Activated CD4-positive, CD25-positive, alpha-beta regulatory T cell treated with anti-CD3 and anti-CD28 coated beads, Interleukin-2, amount 50 U/mL, for 72 hours (primary cell): Measurements from ENCODE around the gene GLIS1.

Experiments used
- DNase-seq: peaks from one replicate; pipeline ENCODE4 v3.0.0; 2021

Gene GLIS1

DNA sequence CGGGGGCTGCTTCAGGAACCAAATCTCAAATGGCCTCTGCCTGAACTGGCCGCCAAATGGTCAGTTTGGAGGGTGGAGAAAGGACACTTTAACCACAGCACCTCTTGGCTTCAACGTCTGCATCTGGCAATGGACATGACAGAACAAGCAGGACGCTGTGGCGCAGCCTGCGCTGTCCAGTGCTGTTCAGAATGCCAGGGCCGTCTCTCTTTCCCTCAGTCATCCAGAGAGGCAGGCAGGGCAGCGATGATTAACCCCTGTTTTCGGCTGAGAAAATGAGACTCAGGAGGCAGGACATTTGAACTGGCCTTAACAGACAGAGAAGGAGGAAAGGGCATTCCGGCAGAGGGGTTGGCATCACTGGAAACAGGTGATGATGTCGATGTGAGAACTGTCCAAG lies 48.6 kb downstream of the GLIS1 start:
- DNase-seq: no peak

DNA sequence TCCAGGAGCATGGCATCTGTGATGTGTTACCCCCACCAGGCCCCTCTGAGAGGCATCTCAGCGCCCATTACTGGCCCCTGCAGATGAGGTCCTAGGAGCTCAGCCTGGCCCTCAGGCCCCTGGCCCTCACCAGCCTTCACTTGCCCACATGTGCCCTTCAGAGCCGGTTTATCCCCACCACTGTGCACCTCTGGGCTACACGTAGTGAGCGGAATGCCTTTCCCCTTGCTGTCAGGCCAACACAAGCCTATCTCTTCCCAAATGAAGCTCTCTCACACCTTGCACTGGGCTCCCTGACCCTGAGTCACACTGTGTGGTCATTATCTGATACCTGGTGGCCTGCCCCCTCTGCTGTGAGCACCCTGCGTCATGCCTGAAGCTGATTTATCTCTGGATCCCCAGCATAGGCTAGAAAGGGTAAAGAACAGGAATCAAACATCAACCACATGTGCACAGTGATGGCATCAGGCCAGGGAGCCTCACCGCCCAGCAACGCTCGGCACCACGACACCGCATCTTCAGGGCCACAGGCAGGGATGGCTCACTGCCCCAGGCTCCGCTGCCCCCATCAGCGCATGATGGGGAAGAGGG lies 49.1 kb downstream of the GLIS1 start:
- no peak for DNase-seq

DNA sequence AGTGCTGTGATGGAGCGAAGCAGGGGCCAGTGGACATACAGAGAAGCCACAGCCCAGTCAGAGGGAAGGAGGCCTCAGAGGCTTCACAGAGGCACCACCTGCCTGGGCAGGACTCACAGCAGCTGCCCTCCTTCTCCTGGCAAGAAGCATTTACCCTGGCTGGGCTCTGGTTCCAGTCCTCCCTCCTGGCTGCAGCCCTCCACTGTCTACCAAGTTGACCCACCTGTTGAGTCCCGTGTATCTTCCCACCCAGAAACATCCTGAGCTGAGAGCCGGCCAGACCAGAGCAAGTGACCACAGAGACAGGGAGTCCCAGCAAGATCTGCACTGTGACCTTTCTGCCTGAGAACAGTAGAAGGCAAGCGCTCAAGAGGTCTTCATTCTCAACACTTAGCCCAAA lies 49.7 kb downstream of the GLIS1 start:
- DNase-seq: no peak

DNA sequence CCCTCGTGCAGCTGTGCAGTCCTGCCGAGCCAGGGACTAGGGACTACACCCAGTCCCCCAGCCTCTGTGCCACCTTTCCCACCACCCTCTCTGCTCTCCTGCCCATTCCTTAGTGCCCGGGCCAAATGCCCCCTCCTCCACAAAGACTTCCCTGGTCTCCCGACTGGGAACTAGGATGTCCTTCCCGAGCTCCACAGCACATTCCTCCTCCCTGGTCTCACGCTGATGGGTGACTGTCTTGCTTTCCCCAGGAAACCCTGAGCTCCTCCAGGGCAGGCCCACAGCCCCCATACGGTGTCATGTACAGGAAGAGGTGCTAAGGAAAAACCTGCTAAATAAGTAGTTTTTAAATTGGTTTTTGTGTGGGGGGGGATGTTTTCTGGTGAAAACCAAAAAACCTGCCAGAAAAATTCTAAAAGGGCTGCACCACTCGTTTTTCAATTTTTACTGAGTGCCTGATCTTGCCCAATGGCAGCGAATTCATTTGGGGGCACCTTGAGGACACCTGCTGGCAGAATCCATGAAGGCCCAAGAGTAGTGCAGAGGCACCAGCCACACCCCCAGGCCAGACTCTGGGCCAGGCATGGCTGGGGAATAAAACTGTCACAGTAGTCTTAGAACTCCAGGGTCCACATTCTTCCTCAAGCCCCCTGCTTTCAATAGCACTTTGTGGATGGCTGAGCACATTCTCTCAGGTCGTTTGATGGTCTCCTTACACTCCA lies 50.4 kb downstream of the GLIS1 start:
- DNase-seq: no peak

DNA sequence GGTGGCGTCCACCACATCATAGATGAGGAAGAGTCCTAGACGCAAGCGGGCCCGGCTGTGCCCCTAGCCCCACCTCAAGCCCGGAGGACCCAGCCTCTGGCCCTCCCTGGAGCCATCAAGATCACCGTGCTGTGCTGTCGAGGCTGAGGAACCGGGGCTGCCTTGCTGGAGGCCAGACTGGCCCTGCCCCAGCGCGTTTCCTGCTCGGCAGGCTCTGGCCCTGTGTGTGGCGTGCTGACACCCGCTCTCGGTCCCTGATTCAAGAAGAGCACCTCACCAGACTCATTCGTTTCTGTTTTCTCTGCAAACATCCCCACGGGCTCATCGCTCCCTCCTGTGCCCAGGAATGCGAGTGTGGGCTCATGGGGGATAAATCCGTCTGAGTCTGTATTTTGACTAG lies 51.1 kb downstream of the GLIS1 start:
- DNase-seq: no peak

DNA sequence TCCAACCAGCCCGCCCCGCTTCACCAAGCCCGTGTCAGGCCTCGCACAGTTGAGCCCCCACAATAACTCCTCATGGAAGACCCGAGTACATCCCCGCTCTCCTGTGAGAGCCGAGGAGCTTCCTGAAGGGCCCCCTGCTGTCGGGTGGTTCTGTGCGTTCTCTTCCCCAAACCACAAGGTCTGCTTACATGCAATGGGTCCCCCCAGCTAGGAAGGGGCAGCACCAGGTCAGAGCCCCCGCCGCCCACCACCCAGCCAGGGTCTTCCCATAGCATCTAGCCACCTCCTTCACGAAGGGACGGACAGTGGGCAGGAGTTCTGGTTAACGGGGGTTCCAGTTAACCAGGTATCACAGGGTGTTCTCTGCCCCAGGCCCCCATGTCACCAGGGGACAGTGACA lies 51.5 kb downstream of the GLIS1 start:
- DNase-seq: no peak

DNA sequence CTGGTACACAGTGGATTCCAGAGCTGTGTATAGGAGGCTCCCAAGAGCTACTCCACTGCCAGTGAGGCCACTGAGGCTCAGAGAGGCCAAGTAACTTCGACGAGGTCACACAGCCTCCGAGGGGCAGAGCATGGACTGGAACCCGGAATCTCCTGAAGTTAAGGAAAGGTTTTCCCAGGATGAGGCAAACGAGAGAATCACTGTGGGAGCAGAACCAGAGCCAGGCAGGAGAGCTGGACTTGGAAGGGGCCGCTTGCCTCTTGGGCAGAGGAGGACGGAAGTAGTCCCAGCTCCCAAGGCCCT lies 52.0 kb downstream of the GLIS1 start:
- DNase-seq: no peak

DNA sequence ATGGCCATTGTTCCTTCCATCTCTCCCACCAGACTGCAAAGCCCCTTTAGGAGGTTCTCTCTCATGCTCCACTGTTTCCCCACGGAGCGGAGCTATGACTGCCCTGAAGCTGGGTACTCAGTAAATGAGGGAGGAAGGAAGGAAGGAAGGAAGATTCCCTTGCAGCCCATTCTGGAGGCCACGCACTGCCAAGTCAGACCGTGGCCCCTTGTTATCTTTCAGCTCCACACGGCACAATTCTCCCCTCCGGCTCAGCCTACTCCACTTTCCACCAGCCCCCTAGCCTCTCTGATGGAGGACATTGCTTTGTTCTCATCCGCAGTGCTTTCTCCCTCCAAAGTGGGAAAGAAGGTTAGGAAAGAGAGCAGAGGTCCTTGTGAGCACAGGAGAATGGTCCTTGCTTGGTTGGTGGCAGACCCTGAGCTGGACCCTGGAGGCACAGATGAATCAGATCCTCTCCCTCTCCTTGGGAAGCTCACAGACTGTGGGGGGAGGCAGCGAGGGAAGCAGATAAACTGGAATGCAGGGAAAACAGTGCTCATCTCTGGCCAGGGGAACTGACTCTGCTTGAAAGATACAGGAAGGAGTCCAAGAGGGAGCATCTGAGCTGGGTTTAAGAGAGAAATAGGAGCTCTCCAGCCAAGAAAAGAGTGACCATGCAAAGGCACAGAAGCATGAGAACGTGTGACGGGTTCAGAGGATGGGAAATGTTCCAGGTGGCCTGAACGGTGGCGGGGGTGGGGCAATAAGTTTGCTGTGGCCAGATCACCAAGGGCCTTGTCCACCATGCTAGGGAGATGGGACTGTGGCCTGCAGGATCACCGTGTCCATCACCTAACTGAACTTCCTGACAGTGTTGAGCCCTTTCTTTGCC lies 52.6 kb downstream of the GLIS1 start:
- no peak for DNase-seq

DNA sequence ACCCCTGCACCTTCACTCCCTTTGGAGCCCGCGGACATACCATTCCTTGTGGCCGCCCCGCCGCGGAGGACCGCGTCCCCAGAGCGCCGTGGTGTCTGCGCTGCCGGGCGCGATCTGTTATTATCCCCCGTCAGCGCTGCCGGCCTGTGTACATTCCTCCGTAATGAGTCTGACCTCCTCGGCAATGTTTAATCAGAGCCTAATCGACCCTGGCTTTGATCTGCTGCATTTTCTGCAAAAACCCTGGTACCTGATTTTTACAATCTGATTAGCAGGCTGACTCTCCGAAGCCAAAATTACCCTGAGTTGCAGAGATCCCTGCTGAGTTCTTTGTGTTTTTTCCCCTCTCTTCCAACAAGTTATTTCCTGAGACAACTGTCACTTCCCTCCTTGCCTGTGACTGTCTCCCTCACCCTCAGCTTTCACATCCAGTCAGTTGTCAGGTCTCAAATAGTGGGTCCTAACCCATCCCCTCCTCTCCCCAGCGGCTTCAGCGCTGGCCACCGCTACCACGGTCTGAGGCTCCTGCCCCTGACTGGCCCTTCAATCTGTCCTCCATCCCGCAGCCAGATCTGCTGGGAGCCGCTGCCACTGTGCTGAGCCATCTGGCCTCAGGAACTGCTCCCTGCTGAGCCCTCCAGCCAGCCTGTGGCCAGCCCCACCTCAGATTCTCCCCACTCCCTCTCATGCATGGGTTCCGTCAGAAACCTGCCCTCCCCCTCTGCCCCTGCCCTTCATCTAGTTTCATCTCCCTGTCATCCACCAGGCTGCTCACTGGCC lies 53.5 kb downstream of the GLIS1 start:
- no peak for DNase-seq

DNA sequence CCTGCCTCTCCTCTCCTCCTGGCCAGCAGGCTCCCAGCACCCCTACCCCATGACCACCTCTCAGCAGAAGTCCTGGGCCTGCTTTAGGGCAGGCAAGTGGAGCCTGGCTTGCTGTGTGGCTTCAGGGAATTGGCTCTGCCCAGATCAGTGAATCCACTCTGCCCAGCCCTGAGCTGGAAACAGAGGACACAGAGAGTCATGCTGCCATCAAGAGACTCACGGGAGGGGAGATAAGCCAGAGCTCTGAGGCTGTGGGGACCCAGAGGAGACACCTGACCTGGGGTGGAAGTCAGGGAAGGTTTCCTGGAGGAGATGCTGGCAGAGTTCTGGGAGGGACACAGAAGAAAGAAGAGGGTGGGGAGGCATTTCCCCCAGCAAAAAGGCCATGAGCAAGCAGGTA lies 54.2 kb downstream of the GLIS1 start:
- DNase-seq: no peak

DNA sequence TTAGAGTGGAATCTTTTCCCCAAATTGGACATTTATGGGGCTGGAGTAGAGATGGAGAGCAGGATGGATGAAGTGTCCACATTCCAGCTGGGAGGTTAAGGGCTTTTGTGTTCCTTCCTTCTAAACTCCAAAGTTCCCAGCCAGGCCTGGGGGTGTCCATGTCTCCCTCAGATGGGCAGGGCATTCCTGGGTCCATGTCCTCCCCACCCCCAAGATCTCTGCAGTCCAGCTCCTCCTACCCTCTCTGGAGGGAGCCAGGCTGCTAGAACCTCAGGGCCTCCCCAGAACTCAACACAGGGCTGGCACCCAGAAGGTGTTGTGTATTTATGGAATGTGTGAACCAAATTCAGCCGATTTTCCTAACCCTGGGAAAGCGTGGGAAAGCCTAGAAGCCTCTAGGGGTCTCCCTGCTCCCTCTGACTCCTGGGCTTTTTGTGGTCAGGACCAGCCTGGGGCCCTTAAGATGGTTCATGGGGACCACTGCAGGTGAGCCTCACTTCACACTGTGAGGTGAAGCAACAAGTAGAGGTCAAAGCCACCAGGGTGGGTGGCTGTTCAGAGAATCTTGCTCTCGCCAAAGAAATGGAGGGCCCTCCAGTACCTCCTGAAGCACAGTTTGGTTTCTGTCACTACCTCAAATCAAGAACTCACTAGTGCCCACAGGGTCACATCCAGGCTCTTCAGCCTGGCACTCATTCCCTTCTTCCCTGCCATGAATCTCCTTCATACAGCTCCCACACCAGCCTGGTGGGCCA lies 54.8 kb downstream of the GLIS1 start:
- no peak for DNase-seq

DNA sequence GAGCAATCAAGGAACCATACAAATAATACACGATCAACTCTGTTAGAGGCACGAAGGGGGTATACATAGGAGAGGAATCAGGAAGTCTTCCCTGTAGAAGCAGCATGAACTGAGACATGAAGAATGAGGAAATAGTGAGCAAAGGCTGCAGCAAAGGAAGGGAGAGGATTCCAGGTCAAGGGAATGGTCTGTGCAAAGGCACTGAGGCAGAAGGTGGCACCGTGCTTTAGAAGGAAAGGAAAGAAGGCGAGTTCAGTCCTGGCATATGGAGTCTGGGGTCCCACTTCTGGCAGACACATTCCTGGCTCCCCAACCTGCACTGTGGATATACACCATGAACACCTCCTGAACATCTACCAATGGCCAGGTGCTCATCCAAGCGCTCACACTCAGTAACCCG lies 56.1 kb downstream of the GLIS1 start:
- no peak for DNase-seq

DNA sequence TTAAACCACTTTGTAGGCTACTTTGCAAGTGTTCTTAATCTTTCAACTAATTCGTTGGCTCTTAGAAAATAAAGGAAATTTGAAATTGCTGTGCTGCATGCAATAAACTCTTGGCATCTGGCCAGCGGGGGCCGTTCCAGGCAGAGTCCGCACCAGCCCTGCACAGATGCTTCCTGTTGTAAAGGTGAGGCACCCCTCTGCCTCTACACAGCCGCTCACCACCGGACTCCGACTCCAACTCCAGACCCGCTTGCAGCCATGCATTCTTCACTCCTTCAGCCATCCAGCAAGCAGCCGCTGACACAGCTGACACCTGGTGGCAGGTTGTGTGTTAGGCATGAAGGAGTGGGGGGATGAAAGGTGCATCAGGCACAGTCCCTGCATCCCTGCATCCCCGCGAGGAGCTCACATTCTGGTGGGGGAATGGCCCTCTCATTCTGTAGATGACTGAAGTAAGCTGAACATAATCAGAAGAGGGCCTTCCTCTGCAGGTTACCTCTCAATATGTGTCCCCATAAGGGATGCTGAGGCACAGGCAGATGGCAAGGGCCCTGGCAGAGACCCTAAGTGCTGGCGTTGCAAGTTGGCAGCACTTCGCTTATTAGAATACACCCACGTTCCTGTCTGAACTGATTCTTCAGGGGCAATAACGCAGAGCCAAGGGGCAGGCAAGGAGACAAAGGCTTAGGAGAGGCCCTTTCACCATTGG lies 56.8 kb downstream of the GLIS1 start:
- no peak for DNase-seq

DNA sequence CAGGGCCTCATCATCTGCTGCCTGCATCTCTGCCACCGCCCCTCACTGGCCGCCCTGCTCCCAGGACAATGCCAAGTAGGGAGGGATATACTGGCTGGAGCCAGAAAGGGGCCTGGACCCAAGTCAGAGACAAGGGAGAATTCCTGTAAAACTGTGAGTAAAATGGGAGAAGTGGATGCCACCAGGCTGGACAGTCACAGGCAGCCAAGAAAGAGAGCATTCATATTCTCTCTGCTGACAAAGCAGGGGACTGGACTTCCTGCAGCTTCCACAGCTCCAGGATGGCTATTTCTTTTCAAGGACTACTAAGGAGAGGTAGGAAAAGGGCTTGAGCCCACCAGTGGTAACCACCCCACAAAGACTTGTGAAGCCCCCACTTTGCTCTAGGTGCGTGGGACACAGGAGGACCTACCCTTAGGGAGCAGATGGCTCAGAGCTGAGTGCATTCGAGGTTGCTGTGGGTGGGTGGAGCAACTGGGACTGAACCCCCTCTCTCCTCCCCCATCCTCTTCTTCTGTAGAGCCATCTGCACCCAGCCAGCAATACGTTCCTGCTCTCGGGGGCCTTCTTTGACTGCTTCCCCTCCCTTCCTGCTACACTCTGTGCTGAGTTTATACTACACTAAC lies 57.5 kb downstream of the GLIS1 start:
- no peak for DNase-seq

DNA sequence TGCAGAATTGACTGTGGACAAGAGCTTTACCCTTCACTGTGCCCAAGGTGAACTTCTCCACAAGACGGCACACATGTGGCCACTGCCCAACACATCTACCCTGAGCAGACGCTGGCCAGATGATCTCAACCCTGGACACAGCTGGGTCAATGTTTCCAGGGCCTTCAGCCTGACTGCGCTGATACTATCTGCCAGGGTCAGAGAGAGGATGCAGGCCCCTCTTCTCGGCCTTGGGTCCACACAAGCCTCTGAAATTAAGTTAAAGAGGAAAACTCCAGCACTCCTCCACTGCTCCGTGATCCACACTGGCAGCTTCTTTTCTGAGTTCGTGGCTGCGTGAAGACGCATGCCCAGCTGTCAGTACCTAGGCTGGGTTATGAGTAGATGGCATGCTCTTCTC lies 58.1 kb downstream of the GLIS1 start:
- DNase-seq: no peak

DNA sequence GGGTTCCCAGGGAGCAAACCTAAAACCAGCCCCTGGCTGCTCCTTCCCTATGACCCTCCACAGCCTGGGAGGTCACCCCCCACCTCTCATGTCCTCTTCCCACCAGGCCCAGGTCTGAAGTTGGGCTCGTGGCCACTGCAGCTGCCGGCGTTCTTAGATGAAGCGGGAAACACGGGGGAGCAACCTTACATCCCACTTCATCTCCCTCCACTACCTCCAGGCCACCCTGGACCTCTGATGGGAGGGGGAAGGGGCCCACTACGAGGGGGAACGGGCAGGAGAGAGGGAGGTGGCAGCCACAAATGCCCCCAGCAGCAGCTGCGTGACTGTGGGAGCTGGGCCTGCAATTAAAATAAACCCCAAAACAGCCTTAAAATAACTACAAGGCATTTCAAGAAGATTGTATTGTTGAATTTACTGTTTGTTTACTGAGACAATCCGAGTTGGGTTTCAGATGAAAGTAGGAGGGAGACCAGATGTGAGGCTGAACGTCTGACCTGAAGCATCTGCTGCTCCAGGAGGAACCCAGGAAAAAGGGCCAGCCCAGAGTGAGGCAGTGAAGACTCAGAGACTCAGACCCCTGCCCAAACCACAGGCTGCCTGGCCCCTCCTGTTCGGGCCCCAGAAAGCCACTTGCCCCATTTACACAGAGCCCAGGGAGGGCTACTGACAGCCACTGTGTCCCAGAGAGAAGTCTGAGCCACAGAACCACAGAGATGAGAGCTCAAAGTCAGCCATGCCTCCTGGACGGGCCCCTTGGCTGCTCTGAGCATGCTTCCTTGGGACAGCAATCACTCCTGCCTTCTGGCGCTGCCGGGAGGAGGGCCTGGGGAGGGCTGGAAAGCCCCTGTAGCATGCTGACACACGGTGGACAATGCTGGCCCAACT lies 59.8 kb downstream of the GLIS1 start:
- DNase-seq: no peak

DNA sequence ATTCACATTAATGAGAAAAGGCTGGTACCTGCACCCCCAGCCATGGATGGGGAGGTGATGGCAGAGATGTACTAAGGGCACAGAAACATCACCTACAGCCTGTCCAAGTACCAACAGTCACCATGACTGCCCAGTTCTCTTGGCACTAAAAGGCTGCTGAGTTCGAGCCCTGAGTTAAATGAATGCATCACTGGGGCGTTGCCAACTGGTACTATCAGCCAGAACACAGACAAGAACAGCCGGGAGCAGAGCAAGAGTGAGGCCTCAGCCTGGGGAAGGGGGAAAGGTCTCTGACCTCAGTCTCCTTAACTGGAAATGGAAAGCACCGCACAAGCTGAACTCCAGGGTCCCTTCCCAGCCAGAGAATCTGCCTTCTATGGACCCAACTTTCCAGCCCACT lies 60.5 kb downstream of the GLIS1 start:
- no peak for DNase-seq

DNA sequence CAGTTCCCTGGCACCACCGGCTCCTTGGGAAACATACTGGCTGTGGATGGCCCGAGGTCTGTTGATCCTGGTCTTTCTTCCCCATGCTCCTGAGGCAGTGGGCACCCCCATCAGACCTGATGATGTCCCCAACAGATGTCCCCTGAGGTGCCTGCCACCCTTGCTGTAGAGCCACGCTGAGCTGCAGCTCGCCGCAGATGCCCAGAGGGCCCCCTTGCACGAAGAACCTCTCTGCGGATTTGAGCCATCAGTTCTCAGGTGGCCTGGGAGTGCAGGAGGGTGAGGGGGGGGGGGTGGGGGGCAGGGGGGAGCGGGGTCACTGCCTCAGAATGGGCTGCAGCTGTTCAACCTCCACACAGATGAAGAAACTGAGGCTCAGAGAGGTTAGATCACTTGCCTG lies 60.9 kb downstream of the GLIS1 start:
- no peak for DNase-seq

DNA sequence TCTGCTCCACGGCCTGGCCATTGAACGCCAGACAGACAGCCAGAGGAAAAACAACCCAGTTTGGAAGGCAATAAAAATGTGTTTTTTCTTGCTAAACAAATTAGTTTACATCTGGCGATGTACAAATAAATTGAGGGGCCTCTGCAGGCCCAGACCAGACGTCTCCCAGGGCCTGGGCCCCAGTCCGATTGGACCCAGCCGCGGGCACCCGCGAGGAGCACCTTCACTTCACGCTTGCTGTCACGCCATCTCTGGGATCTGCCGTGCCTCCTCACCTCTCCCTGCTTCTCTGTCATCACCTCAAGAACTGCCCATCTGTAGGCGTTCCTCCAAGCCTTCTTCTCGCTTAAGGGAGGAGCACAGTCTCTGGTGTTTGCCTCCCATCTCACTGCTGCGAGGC lies 61.5 kb downstream of the GLIS1 start:
- DNase-seq: no peak

DNA sequence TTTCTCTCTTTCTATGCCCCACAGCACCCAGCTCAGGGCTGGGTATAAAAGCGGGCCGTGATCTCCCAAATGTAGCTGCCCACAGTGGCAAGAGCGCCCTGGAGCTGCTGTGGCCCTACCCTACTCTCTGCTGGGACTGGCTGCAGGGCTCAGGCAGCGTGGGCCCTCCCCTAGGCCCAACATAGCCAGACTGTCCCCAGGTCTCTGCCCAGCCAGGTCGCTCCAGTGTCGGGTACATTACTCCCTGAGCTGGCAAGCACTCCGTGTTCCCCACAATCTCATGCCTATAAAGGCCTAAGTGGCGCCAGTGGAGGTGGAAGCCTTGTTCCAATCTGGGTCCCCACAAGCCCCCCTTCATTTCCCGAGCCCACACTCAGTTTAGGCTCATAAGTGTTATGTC lies 66.2 kb downstream of the GLIS1 start:
- no peak for DNase-seq

DNA sequence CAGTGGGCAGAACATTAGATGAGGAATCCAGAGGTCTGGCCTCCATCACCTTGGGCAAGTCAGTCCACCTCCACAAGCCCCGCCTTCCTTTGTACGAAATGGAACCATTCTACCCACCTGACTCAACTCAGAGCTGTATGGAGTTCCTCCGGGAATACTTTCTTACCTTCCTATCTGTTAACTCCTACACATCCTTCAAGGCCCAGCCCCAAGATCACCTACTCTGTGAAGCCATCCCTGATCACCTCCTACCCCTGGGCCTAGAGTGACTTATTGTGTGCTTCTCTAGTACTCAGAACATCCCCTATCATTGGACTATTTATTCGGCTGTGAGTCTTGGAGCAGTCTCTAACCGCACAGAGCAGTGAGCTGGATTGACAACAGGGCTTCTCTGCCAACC lies 66.7 kb downstream of the GLIS1 start:
- DNase-seq: no peak
